Astrocyte of the spinal cord (primary cell): Measurements from ENCODE around the gene PACS1.
A peak's percentile ranks its signal among the peaks of the same experiment; 100 is the strongest.

Experiments
- DNase-seq: peaks from one replicate; pipeline ENCODE4 v3.0.0; 2011; ENCODE audit warnings: low read depth, low spot score
- H3K4me3 ChIP-seq: 2 replicates; pipeline ENCODE4 v1.5.1; 2011; ENCODE audit warnings: low read depth, mild to moderate bottlenecking, low read length, moderate library complexity
- CTCF ChIP-seq: IDR thresholded peaks from 2 replicates; pipeline ENCODE4 v1.5.1; 2012; ENCODE audit warnings: low read depth, mild to moderate bottlenecking, low read length, inconsistent platforms
- in situ Hi-C: cut with HindIII; loops from 2 replicates; pipeline ENCODE4 v1.10.0; 2017; ENCODE audit warnings: low sequenced_read_pairs

PACS1 gene

GRCh38 chr11:66282468-66283455 lies 212.7 kb downstream of the PACS1 start:
- in situ Hi-C loops, result no loop called here
- TF ChIP-seq CTCF, result peak; percentile 98
- no peak overlapping the region for H3K4me3 ChIP-seq
- peak; percentile 94 for DNase-seq

- no peak overlapping the region for H3K4me3 ChIP-seq
- in situ Hi-C loops, result no loop called here
Observed at GRCh38 chr11:66283461-66284105, 213.5 kb downstream of the PACS1 start.

GRCh38 chr11:66284526-66285078 lies 214.5 kb downstream of the PACS1 start:
- in situ Hi-C loops, result no loop called here
- TF ChIP-seq CTCF, result no peak
- DNase-seq, result no peak
- H3K4me3 ChIP-seq, result no peak overlapping the region

More at GRCh38 chr11:66283461-66284105, 213.5 kb downstream of the PACS1 start:
- DNase-seq, result no peak
- no peak for TF ChIP-seq CTCF

GRCh38 chr11:66285250-66285947 lies 215.3 kb downstream of the PACS1 start:
- TF ChIP-seq CTCF, result no peak
- DNase-seq, result no peak
- in situ Hi-C loops, result no loop called here
- no peak overlapping the region for H3K4me3 ChIP-seq

- in situ Hi-C loops, result no loop called here
- TF ChIP-seq CTCF, result no peak
- no peak overlapping the region for H3K4me3 ChIP-seq
- no peak for DNase-seq
Observed at GRCh38 chr11:66286699-66287098, 216.6 kb downstream of the PACS1 start.

- in situ Hi-C loops, result no loop called here
- H3K4me3 ChIP-seq, result peak overlapping the region; percentile 89
- DNase-seq, result no peak
- TF ChIP-seq CTCF, result no peak
Observed at GRCh38 chr11:66287211-66287888, 217.3 kb downstream of the PACS1 start.
